ENCODE results near the gene PRKAR1A.

The PRKAR1A gene

DNA sequence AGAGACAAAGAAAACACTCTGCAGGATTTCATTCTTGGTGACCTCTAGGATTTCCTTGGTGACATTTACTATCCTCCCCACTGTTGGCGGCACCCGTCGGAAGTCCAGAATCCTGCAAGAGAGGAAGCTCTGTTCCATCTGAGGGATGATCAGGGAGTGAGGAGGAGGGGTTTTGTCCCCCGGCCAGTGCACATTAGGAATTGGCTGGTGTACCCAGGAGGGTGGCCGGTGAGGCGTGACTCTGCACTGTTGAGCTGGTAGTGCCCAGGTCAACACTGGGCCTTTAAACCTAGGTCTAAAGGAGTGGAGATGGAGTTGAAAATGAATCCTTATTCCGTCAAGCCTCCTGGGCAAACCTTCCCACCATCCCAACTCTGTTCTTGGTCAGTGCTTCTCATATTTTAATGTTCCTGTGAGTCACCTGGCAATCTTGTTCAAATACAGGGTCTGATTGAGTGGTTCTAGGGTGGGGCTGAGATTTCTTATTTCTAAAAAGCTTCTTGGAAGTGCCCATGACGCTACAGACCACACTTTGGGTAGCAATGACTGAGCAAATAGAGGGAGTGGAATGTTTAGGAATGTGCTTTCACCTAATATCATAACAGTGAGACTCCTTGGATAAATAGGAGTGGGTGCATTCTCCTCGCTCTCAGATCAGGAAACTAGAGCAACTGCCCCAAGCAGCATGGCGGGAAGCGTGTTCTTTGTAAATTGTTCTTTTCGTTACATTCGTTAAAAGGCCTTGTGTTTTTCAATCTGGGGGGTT lies 30.7 kb downstream of the PRKAR1A start:
- no peak for DNase-seq (ENCODE audit: low spot score)

DNA sequence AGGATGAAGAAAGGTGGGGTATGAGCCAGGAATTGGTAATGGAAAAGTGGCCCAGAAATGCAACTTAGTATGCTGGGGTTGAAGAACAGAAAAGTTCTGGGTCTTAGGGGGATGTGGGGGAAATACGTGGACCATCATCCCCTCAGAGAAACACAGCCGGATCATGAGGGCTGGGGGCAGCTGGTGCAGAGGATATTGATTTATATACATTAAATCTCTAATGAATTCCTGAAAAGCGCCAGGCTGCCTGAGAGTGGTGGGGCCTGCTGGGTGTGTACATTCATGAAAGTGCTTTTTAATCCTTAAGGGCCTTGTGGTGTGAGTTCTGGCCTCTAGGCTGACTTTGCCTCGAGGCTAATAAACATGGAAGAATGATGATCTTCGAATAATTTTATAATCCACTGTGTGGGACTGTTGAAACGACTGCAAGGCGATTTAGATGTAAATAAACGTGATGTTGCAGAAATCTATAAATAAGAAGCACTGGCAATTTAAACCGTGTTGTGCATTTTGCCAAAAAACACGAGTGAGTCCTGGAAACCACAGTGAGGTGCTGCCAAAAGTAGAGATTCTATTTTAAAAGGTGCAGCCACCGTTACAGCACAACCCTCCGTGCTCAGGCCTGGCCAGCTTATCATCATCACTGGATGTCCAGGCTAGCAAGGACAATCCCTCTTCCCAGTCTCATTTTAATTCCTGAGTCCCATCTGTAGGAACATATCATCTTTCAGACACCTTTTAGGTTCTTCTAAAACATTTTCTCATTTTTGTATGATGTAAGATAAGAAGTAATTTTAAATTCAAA lies 32.1 kb downstream of the PRKAR1A start:
- DNase-seq (ENCODE audit: low spot score), result no peak

DNA sequence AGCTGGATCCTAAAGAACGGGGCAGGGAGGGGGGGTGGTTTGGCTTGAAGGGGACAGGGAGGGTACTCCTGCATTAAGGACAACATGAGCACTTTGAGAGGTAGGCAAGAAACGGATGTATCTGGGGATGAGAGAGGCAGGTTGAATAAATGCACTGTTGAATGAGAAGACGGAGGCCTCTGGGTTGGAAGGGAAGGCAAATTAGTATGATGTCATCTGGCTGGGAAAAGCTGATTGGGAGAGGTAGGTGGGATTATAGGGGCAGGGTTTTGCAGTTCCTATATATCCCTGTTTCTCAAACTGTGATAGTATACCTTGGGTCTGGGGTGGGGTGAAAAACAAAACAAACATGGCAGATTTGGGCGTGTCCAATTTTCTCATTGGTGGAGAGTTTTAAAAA lies 44.3 kb downstream of the PRKAR1A start:
- no peak for DNase-seq (ENCODE audit: low spot score)

DNA sequence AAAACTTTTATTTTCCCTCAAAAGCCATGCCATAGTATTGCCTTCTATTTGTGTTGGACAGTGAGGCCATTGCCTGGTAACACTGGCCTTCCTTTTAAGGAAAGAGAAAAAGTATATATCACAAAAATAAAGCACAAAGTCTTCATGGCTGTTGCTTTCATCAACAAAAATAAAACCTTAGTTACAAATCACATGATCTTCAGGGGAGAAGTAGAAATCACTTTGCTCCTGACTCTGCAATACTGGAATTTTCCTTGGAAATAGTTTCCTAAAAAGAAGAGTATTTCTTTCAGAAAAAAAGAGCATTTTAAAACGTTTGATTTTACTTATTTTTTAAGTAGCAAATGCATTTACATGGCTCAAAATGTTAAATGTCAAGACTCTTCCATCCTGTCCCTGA lies 47.1 kb downstream of the PRKAR1A start:
- no peak for DNase-seq (ENCODE audit: low spot score)

DNA sequence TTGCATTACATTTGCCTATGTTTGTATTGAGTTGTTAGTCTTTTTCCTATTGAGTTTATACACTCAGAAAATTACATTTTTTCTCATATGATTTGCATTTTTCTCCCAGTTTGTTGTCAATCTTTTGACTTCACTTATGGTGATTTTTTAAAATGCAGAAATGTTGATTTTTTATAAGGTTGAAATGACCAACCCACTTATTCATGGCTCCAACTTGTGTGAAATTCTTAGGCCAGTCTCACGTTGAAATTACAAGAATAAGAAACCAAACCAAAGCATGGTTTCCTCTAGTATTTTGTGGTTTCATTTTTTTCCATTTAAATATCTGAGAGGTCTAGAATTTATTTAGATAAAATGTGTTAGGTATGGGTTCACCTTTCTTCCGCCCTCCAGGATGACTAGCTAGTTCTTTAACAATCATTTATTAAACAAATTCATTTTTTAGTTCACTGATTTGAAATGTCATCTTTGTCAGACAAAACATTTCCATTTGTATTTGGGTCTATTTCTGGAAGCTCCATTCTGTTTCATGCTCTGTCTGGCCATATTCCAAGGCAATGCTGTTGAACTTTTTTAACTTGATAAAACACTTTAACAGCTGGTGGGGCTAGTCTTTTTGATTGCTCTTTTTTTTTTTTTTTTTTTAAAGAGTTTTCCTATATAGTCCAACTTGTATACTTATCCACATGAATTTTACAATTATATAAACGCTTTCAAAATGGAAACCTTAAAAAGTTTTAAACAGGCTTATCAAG lies 48.9 kb downstream of the PRKAR1A start:
- no peak for DNase-seq (ENCODE audit: low spot score)

DNA sequence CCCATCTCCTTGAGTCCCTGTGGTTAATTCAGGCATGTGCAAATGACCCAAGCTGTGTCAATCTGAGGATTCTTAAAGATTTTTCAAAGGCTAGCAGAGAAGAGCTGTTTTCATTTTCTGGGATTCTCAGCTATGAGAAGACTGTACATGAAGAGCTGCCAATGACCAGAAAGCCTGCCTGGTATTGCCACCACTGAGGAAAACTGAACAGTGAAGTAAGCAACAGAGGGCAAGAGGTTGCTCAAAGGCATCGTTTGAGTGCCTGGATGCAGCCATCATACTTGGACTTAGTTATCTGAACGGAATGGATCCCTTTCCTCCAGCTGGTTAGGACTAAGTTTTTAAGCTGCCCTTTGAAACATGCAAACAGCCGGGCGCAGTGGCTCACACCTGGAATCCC lies 50.5 kb downstream of the PRKAR1A start:
- DNase-seq (ENCODE audit: low spot score), result no peak

DNA sequence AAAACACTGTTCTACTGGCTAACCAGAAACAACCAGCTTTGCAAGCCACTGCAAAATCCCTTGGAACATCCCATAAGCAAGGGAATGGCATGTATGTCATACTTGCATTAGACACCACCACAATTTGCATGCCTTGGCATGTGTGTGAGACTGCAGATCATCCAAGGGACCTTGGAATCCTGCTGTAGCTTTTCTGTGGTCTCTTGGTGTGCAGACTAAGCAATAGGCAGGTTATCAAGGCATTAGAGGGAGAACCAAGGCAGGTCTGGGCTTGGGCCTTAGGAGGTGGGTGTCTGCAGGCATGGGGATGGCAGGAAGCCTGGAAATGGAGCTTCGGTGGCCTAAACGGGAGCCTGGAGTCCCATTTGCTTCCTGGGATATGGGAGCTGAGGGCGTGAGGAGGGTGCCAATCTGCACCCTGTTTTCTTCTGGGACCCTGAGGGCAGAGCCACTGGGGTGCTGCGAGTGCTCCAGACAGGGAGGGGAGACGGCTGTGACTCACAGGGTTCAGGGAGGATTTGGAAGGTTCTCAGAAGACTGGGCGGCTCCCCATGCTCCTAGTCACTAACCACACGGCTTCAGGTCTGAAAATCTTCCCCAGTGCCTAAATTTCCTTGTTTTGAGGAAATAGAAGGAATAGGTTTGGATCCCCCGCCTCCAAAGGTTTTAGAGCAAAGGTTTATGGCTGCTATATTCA lies 52.3 kb downstream of the PRKAR1A start:
- DNase-seq (ENCODE audit: low spot score), result no peak

DNA sequence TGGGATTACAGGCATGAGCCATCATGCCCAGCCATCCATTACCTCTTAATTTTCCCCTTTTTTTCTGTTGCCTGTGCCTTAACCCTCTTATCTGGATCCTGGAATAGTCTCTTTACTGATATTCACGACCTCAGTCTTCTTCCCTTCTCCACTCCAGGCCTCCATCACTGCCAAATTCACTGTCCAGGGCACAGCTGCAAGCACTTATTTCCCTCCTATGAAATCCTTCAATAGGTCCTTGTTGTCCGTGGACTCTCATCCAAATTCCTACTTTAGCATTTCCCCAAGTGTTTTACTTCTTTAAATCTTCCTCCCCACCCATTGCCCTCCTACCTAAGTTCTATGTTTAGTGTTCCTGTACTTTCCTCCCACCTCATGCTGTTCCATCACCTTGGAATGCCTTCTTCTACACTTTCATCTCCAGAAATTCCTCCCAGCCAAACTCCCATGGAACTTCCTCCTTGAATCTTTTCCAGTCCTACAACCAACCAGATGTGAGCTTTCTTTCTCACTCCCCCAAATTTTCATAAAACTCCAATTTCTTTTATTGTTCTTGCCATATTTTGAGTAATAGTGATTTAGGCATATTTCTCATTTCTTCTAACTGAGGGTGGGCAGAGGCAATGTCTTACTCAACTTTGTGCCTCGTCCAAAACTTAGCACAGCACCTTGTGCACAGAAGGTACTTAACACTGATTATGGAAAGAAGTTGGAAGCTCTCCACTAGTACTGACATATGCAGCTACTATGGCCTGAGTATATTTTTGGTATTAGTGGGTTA lies 53.6 kb downstream of the PRKAR1A start:
- no peak for DNase-seq (ENCODE audit: low spot score)

DNA sequence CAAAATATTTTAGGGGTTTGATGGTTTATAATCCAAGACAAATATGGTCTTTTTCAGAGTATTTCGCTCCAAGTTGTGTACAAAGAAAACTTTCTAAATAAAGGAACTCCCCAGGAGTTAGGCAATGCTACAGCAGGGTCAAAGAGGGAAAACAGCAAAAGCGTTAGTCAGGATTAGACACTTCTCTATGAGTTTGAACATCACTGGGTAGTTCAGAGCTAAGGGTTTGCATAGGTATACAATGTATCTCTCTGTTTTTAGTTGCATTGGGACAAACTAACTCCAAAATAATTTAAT lies 54.2 kb downstream of the PRKAR1A start:
- DNase-seq (ENCODE audit: low spot score), result no peak

DNA sequence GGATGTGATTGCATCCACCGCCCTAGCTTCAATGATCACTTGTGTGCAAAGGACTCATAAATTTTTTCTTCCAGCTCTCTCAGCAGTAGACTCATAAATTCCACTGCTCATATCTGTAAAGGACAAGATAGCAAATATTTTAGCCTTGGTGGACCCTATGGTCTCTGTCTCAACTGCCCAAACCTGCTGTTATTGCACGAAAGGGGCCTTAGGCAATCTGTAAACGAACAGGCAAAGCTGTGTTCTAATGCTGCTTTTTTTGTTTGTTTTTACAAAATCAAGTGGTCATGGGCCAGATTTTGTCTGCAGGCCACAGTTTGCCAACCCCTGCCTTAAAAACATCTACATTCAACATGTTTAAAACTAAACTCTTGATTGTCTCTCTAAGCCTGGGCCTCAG lies 54.8 kb downstream of the PRKAR1A start:
- DNase-seq (ENCODE audit: low spot score), result no peak

DNA sequence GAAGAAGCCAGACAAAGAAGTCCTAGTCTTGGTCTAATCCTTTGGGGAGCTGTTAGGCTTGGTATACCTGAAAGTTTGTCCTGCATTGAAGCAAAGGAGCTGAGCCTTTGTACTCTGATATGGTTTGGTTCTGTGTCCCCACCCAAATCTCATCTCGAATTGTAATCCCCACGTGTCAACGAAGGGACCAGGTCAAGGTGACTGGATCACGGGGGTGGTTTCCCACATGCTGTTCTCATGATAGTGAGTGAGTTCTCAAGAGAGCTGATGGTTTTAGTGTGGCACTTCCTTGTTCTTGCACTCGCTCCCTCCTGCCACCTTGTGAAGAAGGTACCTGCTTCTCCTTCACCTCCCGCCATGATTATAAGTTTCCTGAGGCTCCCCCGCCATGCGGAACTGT lies 55.4 kb downstream of the PRKAR1A start:
- no peak for DNase-seq (ENCODE audit: low spot score)

DNA sequence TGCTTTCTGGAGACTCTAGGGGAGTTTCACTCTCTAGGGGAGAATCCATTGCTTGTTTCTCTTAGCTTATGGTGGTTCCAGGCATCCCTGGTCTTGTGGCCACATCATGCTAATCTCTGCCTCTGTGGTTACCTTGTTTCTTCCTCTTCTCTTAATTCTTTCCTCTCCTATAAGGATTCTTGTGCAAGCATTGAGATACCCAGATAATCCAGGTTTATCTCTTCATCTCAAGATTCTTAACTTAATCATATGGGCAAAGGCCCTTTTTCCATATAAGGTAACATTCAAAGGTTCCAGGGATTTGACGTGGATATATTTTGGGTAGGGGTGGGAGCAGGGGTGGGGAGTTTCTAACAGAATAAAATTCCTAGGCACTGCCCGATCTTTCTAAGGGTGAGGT lies 56.4 kb downstream of the PRKAR1A start:
- no peak for DNase-seq (ENCODE audit: low spot score)

DNA sequence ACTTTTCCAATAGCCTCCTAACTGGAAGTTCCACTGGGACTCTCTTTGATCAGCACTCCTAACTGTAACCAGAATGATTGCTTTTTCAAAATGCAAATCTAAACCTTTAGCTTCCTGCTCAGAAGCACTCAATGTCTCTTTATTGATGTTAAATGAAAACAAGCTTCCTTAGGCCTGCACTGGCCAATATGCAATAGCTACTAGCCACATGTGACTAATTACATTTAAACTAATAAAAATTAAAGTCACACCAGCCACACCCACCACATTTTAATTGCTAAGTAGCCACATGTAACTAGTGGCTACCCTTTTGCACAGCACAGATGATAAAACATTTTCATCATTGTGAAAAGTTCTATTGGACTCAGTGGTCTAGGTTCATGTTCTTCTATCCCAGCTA lies 57.1 kb downstream of the PRKAR1A start:
- DNase-seq (ENCODE audit: low spot score), result no peak

DNA sequence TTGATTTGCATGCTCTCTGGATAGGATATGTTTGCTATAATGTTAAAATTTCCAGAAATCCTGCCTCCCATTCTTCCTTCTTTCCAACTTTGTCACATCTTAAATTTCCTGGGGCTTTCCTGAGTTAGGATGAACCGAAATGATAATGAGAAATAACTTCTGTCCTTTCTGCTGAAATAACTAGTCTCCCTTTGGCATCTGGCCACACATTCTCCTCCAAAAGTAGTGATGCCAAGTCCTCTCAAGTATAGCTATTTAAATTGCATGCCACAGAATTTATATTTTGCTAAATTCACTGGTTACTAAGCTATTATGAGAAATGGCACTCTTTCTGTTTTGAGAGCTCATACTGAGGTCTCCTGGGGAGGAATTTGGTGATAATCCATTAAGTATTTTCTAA lies 58.3 kb downstream of the PRKAR1A start:
- no peak for DNase-seq (ENCODE audit: low spot score)

DNA sequence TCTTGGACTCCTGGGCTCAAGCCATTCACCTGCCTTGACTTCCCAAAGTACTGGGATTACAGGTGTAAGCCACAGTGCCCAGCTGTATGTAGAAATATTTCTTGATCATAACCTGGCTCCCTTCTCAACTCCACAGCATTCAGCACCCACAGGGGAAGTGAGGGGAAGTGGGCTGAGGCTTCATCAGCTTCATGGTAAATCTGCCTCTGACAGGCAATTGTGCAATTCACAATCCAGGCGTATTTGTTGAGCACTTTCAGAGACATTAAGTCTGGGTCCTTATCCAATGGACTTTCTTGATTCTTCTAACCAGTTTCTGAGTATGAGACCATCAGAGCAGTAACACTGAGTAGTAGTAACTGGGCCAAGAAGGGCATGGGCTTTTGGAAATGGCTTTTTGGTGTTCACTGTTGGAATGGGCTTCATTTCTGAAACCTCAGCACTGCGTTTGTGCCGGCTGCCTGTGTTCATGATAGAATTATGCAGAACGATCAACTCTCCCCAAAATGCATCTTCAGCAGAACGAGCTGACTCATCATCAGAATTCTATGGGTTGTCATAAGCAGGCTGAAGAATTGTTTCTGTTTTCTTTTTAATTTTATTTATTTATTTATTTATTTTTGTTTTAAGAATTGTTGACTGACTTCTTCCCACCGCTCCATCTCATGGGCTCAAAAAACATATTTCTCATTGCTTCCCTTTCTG lies 60.1 kb downstream of the PRKAR1A start:
- no peak for DNase-seq (ENCODE audit: low spot score)

DNA sequence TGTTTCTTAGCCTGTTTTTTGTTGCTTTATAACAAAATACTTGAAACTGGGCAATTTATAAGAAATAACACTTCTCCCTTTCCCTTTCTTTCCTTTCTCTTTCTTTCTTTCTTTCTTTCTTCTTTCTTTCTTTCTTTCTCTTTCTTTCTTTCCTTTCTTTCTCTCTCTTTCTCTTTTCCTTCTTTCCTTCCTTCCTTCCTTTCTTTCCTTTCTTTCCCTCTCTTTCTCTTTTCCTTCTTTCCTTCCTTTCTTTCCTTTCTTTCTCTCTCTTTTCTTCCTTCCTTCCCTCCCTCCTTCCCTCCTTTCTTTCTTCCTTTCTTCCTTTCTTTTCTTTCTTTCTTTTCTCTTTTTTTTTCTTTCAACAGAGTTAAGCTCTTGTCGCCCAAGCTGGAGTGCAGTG lies 61.1 kb downstream of the PRKAR1A start:
- no peak for DNase-seq (ENCODE audit: low spot score)

DNA sequence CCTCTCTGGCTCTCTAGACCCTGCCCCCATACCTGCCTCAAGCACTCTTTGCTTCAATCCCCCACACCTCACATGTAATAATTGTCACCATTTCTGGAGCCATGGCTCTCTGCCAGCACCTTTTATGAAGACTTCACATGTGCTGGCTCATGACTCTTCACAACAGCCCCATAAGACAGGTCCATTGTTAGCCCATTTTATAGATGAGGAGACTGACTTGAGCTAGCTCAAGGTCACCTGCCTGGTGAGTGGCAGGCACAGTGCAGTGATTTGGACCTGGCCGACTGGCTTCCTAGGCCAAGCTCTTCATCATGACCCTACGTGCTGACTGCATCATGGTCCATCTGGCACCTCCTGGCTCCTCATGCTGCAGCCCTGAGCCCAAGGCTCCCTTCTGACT lies 63.9 kb downstream of the PRKAR1A start:
- DNase-seq (ENCODE audit: low spot score), result no peak

DNA sequence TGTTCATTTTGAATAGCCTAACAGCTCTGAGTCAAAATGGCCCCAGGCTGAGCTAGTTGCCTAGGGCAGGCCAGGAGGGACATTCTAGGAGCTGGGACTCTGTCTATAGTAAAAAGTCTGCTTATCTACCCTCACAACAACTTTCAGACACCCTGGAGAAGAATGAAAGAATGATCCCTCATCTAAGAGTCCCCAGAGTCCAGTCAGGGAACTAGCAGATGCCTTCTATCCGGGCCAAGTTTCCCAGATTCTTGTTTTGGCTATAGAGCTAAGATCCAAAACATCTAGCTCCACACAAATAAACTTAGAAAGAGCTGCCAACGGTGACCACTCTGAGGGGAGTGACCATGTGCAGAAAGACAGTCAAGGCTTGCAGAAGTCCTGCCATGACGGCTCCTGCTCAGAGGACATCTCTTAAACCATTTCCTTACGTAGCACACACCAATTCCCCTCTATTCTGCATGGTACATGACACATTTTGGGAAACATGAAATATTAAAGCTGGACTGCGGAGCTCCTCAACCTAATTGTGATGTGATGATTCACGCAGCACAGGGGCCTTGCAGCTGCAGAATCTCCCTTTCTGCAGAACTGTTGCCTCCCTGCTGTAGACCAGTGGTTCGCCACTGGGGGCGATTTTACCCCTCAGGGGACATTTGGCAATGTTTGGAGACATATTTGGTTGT lies 64.7 kb downstream of the PRKAR1A start:
- DNase-seq (ENCODE audit: low spot score), result no peak

DNA sequence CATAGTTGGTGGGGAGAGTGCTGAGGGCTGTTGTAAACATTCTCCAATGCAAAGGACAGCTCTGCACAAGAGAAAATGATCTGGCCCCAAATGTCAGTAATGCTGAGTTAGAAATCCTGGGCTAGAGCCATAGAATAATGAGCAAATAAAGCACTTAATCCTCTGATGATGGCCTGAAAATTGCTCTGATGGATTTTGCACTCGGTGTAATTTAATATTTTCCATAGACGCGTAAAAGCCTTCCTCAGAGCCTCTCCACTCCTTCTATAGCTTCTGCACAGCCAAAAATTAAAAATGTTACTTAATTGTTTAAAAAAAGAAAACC lies 65.2 kb downstream of the PRKAR1A start:
- no peak for DNase-seq (ENCODE audit: low spot score)

DNA sequence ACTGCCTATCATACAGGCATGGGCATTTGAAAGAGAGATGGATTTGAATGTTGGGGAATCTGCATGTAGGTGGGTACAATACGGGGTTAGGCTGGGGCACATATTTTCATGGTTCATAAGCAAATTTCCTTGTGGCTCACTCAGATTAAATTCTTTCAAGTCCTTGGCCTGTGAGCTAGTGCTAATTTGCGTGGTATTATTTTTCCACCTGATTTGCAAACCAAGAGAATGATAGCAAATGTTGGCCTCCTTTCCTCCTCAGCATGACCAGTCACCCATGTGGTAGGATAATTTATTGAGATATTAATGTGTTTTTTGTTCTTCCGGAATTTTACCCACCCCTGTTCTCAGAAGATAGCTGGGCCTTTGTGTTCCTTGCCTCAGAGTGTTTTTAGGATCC lies 66.0 kb downstream of the PRKAR1A start:
- no peak for DNase-seq (ENCODE audit: low spot score)

Data from hematopoietic multipotent progenitor cell treated with erythropoietin and hydrocortisone succinate and interleukin-3 and kit ligand, for 17 days (in vitro differentiated cells).